Liver (tissue), 9 donors: ENCODE measurements around the gene PRICKLE4. TPM values are rescaled to one million over a fixed set of nuclear protein-coding genes. Genes with fewer than 3 reads are reported as not detected.

ENCODE experiments used
- DNase-seq: peaks from one replicate; pipeline ENCODE4 v3.0.0-alpha.2; 2017; ENCODE audit warnings: low spot score
- H3K27ac ChIP-seq, 2 donors: one replicate each; pipeline ENCODE4 v1.7.0; 2013; ENCODE audit warnings: inconsistent platforms in 2 of 2, low read length in 2 of 2, control low read depth in 1 of 2, low read depth in 1 of 2, mild to moderate bottlenecking in 1 of 2
- H3K27me3 ChIP-seq, 4 donors: one replicate each; pipeline versions ENCODE4 v1.6.1 to v1.7.0; 2013; ENCODE audit warnings: low read length in 3 of 4, inconsistent platforms in 1 of 4, mild to moderate bottlenecking in 1 of 4, moderate library complexity in 1 of 4; ENCODE audit not compliant: control insufficient read depth in 4 of 4, insufficient read depth in 4 of 4
- H3K36me3 ChIP-seq, 4 donors: one replicate each; pipeline versions ENCODE4 v1.6.1 to v1.7.0; 2013; ENCODE audit warnings: low read length in 3 of 4, mild to moderate bottlenecking in 3 of 4, low read depth in 1 of 4, moderate library complexity in 1 of 4; ENCODE audit not compliant: control insufficient read depth in 4 of 4, insufficient read depth in 3 of 4
- H3K4me1 ChIP-seq, 4 donors: one replicate each; pipeline versions ENCODE4 v1.6.1 to v1.7.0; 2013; ENCODE audit warnings: low read length in 3 of 4, mild to moderate bottlenecking in 3 of 4, moderate library complexity in 1 of 4; ENCODE audit not compliant: control insufficient read depth in 4 of 4, insufficient read depth in 4 of 4
- H3K4me3 ChIP-seq, 3 donors: one replicate each; pipeline versions ENCODE4 v1.6.1 to v1.7.0; 2013; ENCODE audit warnings: low read length in 3 of 3, control low read depth in 1 of 3, low read depth in 1 of 3, mild to moderate bottlenecking in 1 of 3
- H3K9ac ChIP-seq, 2 donors: one replicate each; pipeline ENCODE4 v1.7.0; 2013; ENCODE audit warnings: low read length in 2 of 2, mild to moderate bottlenecking in 2 of 2, moderate library complexity in 2 of 2, control low read depth in 1 of 2, low read depth in 1 of 2
- H3K9me3 ChIP-seq, 4 donors: one replicate each; pipeline versions ENCODE4 v1.6.1 to v1.7.0; 2013; ENCODE audit warnings: low read length in 3 of 4; ENCODE audit not compliant: control insufficient read depth in 4 of 4
- ATF3 ChIP-seq: IDR thresholded peaks from 2 replicates; pipeline ENCODE4 v1.6.1; 2016; ENCODE audit warnings: antibody characterized with exemption
- CTCF ChIP-seq: fragments of 150-350 bp; IDR thresholded peaks from 2 replicates; pipeline ENCODE4 v1.5.1; 2017; ENCODE audit warnings: improper control_type of control experiment, low read depth, low read length; ENCODE audit not compliant: missing input control
- EGR1 ChIP-seq, 2 donors: IDR thresholded peaks; 2 replicates each; pipeline ENCODE4 v1.6.1; 2016 to 2018; ENCODE audit warnings: antibody characterized with exemption in 2 of 2, low read depth in 2 of 2
- FOXA1 ChIP-seq: IDR thresholded peaks from 2 replicates; pipeline ENCODE4 v1.6.1; 2016; ENCODE audit warnings: antibody characterized with exemption
- FOXA2 ChIP-seq: IDR thresholded peaks from 2 replicates; pipeline ENCODE4 v1.6.1; 2016; ENCODE audit warnings: antibody characterized with exemption
- GABPA ChIP-seq, 2 donors: IDR thresholded peaks in 1 of 2; conservative IDR thresholded peaks in 1 of 2; 2 replicates each; pipeline ENCODE4 v1.6.1; 2016; ENCODE audit warnings: antibody characterized with exemption in 2 of 2, mild to moderate bottlenecking in 1 of 2, moderate library complexity in 1 of 2
- HNF4A ChIP-seq, 2 donors: conservative IDR thresholded peaks; 2 replicates each; pipeline ENCODE4 v1.6.1; 2016; ENCODE audit warnings: antibody characterized with exemption in 2 of 2, mild to moderate bottlenecking in 2 of 2
- HNF4G ChIP-seq: IDR thresholded peaks from 2 replicates; pipeline ENCODE4 v1.6.1; 2016; ENCODE audit warnings: antibody characterized with exemption
- JUND ChIP-seq, 2 donors: IDR thresholded peaks; 2 replicates each; pipeline ENCODE4 v1.6.1; 2016; ENCODE audit warnings: antibody characterized with exemption in 2 of 2
- MAX ChIP-seq: IDR thresholded peaks from 2 replicates; pipeline ENCODE4 v1.6.1; 2016; ENCODE audit warnings: antibody characterized with exemption
- NR2F2 ChIP-seq: IDR thresholded peaks from 2 replicates; pipeline ENCODE4 v1.6.1; 2016; ENCODE audit warnings: antibody characterized with exemption
- RAD21 ChIP-seq, 2 donors: IDR thresholded peaks; 2 replicates each; pipeline ENCODE4 v1.6.1; 2016; ENCODE audit warnings: antibody characterized with exemption in 2 of 2, mild to moderate bottlenecking in 2 of 2
- REST ChIP-seq: IDR thresholded peaks from 2 replicates; pipeline ENCODE4 v1.6.1; 2016; ENCODE audit warnings: antibody characterized with exemption, mild to moderate bottlenecking
- RXRA ChIP-seq, 2 donors: IDR thresholded peaks; 2 replicates each; pipeline ENCODE4 v1.6.1; 2017 to 2018; ENCODE audit warnings: antibody characterized with exemption in 2 of 2, mild to moderate bottlenecking in 1 of 2
- SP1 ChIP-seq: IDR thresholded peaks from 2 replicates; pipeline ENCODE4 v1.6.1; 2018; ENCODE audit warnings: antibody characterized with exemption, mild to moderate bottlenecking
- TAF1 ChIP-seq: conservative IDR thresholded peaks from 2 replicates; pipeline ENCODE4 v1.6.1; 2016; ENCODE audit warnings: antibody characterized with exemption, mild to moderate bottlenecking
- YY1 ChIP-seq: IDR thresholded peaks from 2 replicates; pipeline ENCODE4 v1.6.1; 2016; ENCODE audit warnings: antibody characterized with exemption, mild to moderate bottlenecking
- ZBTB33 ChIP-seq: IDR thresholded peaks from 2 replicates; pipeline ENCODE4 v1.6.1; 2016; ENCODE audit warnings: antibody characterized with exemption
- WGBS: extraction: QIAGEN DNeasy Blood & Tissue Kit; methylation state at CpG from one replicate; pipeline ENCODE4 v1.1.7; 2013; 5-methylcytosine and 5-hydroxymethylcytosine counted together
- polyA plus RNA-seq, 2 donors: library from polyadenylated mRNA; stranded (reverse) in 1 of 2; unstranded in 1 of 2; fragments of 200-250 nt in 1 of 2; fragments of >200 nt in 1 of 2; fragmentation: Nextera tagmentation in 1 of 2; extraction: Ambion mirVana in 1 of 2; gene quantifications; one replicate each; pipeline versions ENCODE4 v1.2.1 to v1.2.3, GENCODE V29; 2013 to 2015
- total RNA-seq, 2 donors: library from RNA; depleted of rRNA; stranded (reverse); fragments of >200 nt; gene quantifications; one replicate each; pipeline ENCODE4 v1.2.3, GENCODE V29; 2014
- donor health status: healthy.
- donor health status: healthy.
- donor health status: healthy.
- donor health status: healthy.
- donor health status: healthy.

Gene PRICKLE4
- total and polyA plus RNA-seq, 4 donors, result 0.37 to 1.4 (median 0.98) TPM; not detected in 1

GRCh38 chr6:41798901-41799558, 18.4 kb downstream of the PRICKLE4 start:
- Histone ChIP-seq H3K27me3 (no peaks in the 10 kb centered on the region), H3K4me1 (no peaks in the 10 kb centered on the region), H3K4me3 (no peak overlapping the region), H3K9ac (no peak overlapping the region), H3K9me3 (no peaks in the 10 kb centered on the region), H3K36me3 (peaks cover 1 to 10% (median 7%) of the 10 kb centered on the region in 4 donors), H3K27ac (no peak overlapping the region)
- no peak for DNase-seq
- WGBS, result 96% methylated on average over 7 of the region's 7 CpGs
- TF ChIP-seq ZBTB33 (no peak), FOXA2 (no peak), GABPA (IDR thresholded peaks at IDR 0.05 in 1 of 2, conservative IDR thresholded peaks at IDR 0.05 in 1 of 2) (no peak), HNF4A (conservative IDR thresholded peaks at IDR 0.05) (no peak), ATF3 (no peak), RXRA (IDR thresholded peaks at IDR 0.05) (no peak), FOXA1 (no peak), REST (no peak), EGR1 (IDR thresholded peaks at IDR 0.05; ENCODE audit: low read depth in 2 of 2) (no peak), HNF4G (no peak), TAF1 (no peak), JUND (IDR thresholded peaks at IDR 0.05) (no peak), NR2F2 (no peak), SP1 (no peak), YY1 (no peak), MAX (no peak), CTCF (no peak), RAD21 (IDR thresholded peaks at IDR 0.05) (no peak)
